HG03103 (cell line): ENCODE measurements around the gene PARVB.

Experiments
- ATAC-seq: cut with Tn5 transposase; IDR thresholded peaks from one replicate; pipeline ENCODE4 v1.9.1; 2021; ENCODE audit warnings: low read depth; ENCODE audit not compliant: unreplicated experiment

The PARVB gene, protein sequence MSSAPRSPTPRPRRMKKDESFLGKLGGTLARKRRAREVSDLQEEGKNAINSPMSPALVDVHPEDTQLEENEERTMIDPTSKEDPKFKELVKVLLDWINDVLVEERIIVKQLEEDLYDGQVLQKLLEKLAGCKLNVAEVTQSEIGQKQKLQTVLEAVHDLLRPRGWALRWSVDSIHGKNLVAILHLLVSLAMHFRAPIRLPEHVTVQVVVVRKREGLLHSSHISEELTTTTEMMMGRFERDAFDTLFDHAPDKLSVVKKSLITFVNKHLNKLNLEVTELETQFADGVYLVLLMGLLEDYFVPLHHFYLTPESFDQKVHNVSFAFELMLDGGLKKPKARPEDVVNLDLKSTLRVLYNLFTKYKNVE

GRCh38 chr22:44024288-44024921 is at the start of gene PARVB:
Gene PARVB, plus strand, starts transcription at chr22:44024302. Its CDS starts 38 bp downstream, at chr22:44024340.
- no peak for ATAC-seq

GRCh38 chr22:43975041-43975440 is 49.1 kb upstream of the PARVB start:
- no peak for ATAC-seq

DNA sequence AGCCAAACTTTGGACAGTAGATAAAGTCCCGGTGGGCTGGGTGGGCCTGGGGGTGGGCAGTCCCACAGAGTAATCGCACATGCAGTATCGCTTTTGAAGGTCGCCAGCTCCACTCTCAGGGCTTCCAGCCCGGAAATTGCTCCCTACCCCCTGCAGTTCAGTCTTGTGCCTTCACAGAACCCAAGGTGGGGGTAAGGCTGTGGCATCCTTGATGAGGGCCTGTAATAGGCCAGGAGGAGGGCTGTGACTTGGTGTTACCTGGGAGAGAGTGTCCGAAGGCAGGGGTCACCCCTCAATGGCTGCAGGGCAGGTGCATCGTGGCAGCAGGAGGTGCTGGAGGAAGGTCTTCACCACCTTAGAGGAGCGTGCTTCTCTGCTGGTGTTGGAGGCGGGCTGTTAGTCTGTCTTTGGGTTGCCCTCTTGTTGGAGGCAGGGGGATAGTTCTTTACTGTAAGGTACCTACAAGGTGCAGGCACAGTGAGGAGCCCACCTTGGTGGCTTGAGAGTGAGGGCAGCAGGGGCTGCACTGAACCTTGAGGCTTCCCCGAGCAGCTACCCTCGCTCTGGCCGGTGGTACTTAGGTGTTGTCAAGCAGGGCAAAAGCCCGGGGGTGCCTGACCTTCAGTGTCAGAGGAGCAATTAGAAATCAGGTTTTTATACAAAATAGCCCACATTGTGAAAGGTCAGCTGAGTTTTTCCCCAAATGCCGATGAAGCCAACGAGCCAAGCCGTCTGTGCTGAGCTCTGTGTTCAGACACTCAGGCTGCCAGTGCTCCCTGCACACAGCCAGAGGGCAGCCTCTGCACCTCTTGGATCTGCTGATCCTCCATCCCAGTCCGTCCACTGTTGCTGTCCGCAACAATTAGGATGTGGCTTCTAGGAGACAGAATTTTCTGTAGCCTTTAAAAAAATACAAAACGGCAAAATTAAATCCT is 47.0 kb upstream of the PARVB start:
- ATAC-seq = no peak

GRCh38 chr22:43978558-43978957 is 45.5 kb upstream of the PARVB start:
- no peak for ATAC-seq

GRCh38 chr22:43980579-43980978 is 43.5 kb upstream of the PARVB start:
- ATAC-seq = no peak

DNA sequence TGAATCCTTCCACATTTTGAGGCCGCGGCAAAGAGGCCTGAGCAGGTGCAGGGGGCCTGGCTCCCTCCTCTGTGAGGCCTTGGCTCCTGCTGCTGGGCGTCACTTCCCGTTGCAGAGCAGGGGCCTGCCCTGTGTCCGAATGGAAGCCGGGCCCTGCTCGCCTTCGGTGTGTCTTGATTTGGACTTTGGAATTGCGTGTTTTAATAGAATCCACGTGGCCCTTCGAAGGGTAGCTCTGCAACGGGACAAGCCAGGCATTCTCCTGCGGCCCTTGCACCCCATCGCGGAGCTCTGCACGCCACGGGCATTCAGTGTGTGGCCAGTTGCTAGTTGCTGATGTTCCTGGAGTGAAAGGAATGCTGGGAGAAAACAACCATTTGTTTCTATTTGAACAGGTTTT is 43.1 kb upstream of the PARVB start:
- ATAC-seq = no peak

DNA sequence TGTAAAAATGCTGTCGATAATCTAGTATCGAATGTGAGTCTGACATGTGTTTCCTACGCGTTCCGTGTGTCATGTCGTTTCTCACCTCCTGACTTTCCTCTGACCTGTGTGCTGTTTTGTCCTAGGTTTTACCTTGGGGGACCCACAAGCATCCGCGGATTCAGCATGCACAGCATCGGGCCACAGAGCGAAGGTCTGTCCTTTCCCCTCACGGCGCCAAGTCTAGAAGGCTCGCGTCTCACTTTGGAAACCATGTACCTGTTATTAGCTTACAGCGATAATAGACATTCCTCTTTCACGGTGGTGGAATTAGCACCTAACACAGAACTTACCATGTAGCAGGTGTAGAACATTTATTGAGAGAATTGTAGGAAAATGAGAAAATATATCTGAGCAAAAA is 40.3 kb upstream of the PARVB start:
- ATAC-seq = no peak

- ATAC-seq = no peak
These were observed 38.6 kb upstream of the PARVB start for GRCh38 chr22:43985532-43985931.

GRCh38 chr22:43988116-43988820 is 35.8 kb upstream of the PARVB start:
- no peak for ATAC-seq

GRCh38 chr22:43988960-43989359 is 35.1 kb upstream of the PARVB start:
- no peak for ATAC-seq

DNA sequence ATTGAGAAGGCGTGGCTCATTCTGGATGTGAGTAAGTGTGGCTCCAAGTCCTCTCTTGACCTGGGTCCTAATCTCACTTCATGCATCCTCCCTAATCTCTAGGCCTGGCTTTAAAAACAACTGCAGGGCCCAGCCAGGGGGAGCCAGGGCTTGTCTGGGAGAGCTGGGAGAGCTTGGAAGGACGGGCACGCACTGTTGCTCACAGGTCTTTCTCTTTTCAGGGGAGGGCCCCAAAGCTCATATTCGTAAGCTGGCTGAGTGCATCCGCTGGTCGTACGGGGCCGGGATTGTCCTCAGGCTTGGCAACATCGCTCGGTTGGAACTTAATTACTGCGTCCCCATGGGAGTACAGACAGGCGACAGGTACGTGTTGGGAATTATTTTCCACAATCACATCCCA is 34.1 kb upstream of the PARVB start:
- ATAC-seq = no peak

DNA sequence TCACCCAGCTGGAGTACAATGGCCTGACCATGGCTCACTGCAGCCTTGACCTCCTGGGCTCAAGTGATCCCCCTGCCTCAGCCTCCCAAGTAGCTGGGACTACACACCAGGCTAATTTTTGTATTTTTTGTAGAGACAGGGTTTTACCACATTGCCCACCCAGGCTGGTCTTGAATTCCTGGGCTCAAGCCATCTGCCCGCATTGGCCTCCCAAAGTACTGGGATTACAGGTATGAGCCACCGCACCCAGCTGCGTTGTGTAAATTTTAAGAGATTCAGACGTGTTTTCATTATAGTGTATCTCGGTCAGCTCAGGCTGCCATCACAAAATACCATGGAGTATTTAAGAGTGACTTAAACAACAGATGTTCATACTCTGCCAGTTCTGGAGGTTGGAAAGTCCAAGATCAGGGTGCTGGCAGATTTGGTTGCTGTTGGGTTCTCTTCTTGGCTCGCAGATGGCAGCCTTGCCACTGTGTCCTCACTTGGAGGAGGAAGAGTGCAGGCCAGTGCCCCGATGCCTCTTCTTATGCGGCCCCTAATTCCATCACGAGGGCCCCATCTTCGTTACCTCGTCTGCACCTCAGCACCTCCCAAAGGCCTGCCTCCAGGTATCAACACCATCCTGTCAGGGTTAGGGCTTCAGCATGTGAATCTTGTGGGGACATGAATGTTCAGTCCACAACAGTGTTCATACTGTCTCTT is 32.6 kb upstream of the PARVB start:
- no peak for ATAC-seq

DNA sequence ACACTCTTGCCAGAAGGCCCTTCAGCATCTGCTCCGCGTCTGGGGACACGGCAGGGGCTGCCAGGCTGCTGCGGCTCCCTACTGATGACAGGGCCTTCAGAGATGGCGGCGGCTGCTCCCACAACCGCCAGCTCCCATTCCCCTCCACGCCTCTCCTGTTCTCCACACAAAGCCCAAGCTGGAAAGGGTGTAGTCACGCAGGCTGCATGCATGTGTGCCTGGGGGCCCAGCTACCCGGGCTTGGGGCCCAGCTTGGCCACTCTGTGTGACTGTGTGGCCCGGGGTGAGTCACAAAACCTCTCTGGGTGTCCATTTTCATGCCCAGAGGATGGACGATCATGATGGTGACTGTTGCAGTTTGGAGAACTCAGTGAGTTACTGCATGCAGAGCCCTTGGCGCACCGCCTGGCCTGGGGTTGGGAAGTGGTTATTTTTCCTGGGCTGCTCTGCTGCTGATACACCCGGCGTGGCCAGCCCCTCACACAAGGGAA is 31.7 kb upstream of the PARVB start:
- no peak for ATAC-seq

- ATAC-seq = no peak
These were observed 30.9 kb upstream of the PARVB start for GRCh38 chr22:43993072-43993760.

DNA sequence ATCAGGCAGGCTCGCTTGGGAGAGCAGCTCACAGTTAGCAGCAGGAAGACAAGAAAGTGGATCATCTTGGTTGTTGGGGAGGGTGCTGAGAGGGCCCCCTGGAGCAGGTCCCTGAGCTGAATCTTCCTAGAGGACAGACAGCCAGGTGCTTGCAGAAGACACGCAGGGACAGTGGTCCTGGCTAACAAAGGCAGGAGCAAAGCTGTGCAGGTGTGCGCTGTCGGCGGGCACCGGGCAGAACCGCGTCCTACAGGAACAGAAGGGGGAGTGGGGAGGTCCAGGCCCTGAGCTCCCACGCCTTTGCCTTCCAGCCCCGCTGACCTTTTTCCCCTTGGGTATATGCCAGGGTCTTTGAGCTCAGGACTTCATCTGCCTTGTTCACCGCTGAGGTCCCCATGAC is 30.1 kb upstream of the PARVB start:
- no peak for ATAC-seq

GRCh38 chr22:43994416-43994815 is 29.7 kb upstream of the PARVB start:
- no peak for ATAC-seq

- no peak for ATAC-seq
These were observed 28.9 kb upstream of the PARVB start for GRCh38 chr22:43995057-43995685.

DNA sequence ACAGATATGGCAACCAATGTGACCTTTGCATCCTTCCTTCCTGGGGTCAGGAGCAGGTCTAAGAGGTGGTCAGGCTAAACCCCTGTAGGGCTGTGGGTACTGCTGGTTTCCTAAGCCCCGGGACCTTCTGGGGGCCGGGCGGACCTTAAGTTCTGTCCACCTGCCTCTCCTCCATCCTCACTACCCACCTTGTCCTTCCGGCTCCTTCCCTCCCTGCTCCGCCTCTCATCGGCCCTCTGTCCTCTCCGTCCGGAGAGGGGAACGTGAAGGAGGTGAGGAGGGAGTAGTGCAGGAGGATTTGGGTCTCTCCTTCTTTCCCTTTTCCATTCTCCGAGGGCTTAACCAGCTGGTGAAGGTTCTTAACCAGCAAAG is 28.3 kb upstream of the PARVB start:
- no peak for ATAC-seq
